Activated T-cell treated with anti-CD3 and anti-CD28 coated beads for 48 hours (primary cell): ENCODE data around the gene SLC7A4.
"Not testable (repeated sequence)": the region's sequence is repeated elsewhere in the genome, so short reads cannot be mapped to it uniquely, and the experiment has no call there.

ENCODE experiments used
- DNase-seq: peaks from one replicate; pipeline ENCODE4 v3.0.0-alpha.2; 2020; ENCODE audit warnings: low read depth

The SLC7A4 gene

DNA sequence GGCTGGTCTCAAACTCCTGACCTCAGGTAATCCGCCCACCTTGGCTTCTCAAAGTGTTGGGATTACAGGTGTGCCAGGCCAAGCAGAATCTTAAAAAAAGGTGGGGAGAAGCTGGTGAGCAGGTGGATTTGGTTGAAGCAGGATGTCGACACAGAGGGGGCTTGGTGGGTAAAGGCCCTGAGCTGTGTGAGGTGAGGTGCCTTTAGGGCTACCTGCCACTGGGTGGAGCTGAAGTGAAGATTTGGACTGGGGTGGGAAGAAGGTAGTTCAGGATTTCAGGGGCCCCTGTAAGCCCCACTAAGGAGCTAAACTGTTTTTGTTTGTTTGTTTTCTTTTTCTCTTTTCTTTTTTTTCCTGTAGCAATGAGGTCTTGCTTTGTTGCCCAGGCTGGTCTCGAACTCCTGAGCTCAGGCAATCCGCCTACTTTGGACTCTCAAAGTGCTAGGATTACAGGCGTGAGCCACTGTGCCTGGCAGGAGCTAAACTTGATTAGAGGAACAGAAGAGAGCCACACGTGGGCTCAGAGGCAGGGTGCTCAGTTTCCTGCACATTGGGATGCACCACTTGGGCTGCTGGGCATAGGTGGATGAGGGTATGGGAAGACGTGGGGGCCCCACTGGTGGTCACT lies 11.4 kb downstream of the SLC7A4 start:
- no peak for DNase-seq

DNA sequence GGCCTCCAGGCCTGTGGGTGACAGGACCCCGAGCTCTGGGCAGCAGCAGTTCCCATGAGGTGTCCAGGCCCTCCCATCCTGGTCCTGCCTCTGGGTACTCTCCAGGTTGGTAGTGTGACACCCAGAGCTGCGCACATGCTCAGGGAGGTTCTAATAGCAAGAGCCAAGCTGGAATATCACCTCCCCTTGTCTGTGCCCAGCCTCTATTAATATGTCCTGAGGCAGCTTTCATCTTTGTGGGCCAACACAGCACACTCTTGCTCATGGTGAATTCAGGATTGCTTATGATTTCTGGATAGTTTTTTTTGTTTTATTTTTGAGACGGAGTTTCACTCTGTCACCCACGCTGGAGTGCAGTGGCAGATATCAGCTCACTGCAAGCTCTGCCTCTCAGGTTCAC lies 14.0 kb downstream of the SLC7A4 start:
- DNase-seq = no peak

DNA sequence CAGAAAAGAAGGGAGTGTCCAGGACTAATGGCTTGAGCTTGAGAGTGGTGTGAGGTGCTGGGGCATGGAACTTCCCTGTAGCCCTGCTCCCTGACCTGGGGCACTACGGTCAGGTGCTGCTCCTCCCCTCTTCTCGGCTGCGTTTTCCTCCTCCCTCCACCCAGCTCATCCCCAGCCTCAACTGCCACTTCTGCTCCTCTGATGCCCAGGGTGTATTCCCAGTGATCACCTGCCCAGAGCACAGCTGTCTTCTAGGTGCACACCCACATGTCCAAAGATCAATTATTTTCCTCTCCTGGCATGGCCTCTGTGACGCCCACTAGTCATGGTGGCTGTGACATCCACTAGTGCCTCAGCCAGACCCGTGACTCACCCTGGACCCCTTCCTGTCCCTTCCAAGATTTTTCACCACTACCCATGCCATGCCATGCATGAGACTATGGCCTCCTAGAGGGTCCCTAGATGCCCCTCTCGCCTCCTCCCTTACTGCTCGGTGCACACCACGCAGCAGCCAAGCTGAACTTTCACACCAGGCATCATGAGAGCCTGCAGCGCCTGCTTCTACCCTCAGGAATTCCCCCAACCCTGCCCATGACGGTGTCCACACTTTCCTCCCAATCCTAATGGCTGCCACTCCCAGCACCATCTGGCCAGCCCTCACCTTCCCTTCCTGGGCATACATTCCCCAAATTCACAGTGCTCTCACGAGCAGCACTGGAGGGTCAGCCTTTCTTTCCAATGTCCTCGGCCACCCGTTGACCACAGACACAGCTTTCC lies 15.5 kb downstream of the SLC7A4 start:
- no peak for DNase-seq

DNA sequence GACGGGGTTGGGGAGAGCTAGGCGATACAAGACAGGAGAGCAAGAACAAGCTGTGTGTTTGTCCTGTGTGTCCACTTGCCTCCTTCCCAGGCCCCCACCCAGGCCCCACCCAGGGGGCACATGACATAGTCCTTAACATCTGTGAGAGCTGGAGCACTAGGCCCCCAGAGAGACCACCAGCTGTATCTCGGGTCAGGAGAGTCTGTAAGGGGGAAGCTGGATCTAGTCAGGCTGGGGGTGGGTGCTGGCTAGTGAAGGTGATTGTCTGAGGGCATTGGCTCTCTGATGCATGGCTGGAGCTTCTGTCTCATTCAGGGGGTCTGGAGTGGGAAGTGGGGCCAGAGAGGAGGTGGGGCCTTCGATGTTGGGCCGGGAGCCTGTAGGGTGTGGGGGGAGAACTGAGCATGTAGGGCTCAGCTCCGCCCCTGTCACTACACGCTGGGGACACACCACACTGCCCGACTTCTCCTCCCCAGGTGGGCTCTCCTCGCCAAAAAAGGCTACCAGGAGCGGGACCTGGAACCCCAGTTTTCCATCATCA lies 16.8 kb downstream of the SLC7A4 start:
- no peak for DNase-seq

DNA sequence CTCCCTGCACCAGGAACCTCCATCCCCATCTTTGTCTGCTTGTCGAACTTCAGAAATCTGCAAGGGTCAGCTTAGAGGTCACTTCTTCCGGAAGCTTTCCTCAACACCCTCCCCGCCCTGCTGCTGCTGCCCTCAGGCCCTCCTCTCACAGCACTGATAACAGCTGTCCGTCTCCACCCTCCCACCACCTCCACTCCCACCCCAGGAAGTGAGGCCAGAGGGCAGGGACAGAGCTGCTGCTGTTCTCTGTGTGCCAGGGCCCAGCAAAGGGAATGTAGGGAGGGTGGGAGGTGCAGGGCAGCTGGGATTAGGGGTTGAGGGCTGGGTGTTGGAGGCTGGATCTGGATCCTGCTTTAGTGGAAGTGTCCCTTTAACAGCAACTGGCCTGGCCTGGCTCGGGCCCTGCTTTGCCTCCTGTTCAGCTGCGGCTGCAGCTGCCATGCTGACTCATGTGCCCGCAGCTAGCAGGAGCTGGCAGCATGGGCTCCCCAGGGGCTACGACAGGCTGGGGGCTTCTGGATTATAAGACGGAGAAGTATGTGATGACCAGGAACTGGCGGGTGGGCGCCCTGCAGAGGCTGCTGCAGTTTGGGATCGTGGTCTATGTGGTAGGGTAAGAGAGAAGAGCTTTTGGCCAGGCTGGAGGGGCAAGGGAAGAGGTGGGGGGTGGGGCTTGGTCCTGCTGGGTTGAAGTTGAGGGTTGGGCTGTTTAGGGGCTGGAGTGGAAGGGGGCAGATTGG lies 17.5 kb downstream of the SLC7A4 start, which contains the start of gene P2RX6:
P2RX6 (plus strand) TSS at position 440 of the 740 bp plus-strand sequence; CDS start at position 450, 10 bp downstream.
- DNase-seq = no peak

DNA sequence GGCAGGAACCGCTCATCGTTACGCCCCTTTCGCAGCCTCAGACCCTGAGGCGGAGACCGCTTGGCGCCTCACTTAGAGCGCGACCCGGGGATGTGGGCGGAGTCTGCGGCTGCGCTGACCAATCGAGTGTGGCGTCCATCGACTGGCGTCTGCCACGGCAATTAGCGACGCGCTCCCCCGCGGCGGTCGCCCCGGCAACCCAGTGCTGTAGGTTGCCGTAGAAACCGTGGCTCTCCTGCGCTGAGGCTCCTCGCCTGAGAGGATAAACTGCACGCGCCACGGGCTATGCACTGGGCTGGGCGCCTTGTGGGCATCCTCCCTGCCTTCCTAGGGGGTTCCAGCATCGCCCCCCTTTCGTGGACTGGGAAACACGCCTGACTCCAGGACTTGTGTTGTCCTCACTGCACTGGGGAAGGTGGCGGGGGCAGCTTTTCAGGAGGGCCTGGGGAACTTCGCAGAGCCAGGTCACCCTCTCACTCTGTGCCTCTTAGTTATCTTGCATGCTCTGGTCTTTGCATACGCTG lies 18.1 kb downstream of the SLC7A4 start:
- DNase-seq = peak; percentile 86

DNA sequence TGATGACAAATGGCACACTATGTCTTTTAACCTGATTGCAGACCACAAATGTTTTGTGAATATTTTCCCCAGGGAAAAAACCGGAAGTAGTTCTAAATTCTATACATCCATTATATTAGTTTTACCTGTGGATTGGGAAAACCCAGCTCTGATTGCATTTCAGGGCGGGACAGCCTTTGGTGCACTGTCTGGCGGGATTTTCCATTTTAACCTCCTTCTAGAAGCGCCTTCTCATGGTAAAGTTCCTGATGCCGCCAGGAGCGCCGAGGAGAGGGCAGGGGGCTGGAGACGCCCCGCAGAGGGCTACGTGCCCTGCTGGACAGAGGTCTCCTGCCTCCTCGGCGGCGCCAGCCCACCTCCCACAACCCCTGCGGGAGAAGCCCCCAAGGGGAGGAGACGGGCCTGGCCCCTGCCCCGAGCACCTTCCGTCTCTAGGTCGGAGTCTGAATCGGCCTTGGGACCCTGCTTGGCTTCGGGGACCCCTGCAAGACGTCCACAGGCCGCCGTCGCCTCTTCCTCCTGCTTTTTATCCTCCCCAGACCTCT lies 18.6 kb downstream of the SLC7A4 start:
- no peak for DNase-seq

DNA sequence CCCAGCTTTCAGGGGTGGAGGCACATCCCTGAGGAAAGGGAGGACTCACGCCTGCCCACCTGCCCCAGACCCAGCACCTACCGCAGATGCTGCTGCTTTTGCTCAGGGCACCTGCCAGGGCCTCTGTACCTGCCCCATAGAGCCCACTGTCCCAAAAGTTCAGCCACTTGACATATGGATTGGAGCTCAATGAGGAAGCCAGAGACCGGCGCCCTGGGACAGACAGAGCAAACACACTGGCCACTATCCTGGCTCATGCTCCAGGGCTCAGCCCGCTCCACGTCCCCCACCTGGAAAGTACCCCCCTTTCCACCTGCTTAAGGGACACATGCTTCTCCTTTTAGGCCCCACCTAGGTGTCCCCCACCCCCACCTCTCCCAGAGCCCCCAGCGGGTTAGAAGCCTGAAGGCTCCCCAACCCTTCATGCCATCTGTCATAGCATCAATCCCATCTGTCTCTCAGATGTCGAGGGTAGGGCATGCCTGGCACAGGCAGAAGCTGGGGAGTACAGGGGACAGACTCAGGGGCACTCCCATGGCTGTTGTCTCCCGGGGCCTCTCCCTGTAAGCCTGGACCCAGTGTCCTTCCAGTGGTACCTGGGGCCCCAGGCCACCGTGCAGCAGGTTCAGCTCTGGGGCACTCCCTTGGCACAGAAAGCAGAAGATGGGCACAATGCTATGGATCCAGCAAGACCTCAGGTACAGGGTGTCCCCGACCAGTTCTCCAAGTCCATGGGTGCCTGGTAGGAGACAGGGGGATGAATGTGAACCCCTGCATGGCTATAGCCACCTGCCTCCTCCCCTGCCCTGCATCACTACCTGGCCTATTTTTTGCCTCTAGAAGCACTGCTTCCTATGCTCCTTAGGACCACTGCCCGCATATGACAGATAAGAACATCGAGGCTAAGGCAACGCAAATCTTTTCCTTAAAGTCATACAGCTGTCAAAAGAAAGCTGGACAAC lies 19.6 kb downstream of the SLC7A4 start:
- DNase-seq = no peak

DNA sequence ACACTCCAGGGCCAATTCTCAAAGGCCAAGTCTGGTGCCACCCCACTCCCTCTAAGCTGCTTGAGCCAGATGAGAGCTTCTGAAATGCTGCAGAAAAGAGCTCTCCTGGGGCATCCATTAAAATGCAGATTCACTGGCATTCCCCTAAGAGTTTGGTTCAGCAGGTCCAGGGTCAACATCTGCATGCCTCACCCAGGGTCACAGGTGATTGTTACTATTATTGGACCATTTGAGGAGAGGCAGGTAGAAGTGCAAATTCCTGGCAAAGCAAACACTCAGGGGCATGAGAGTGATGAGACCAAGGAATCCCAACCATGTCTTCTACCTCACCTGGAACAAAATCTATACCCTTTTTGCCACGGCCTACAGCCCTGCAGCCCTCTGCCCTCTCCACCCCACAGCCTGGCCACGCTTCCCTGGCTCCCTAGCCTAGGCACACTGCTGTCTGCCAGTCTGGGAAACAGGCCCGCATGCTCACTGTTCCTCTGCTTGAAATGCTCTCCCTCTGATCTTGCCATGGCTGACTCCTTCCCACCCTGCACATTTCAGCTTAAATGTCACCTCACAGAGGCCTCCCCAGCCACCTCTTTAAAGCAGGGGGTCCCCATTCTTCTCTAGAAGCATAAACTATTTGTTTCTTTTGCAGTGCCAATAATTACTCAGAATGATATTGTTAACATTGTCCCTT lies 21.8 kb downstream of the SLC7A4 start:
- DNase-seq = no peak

DNA sequence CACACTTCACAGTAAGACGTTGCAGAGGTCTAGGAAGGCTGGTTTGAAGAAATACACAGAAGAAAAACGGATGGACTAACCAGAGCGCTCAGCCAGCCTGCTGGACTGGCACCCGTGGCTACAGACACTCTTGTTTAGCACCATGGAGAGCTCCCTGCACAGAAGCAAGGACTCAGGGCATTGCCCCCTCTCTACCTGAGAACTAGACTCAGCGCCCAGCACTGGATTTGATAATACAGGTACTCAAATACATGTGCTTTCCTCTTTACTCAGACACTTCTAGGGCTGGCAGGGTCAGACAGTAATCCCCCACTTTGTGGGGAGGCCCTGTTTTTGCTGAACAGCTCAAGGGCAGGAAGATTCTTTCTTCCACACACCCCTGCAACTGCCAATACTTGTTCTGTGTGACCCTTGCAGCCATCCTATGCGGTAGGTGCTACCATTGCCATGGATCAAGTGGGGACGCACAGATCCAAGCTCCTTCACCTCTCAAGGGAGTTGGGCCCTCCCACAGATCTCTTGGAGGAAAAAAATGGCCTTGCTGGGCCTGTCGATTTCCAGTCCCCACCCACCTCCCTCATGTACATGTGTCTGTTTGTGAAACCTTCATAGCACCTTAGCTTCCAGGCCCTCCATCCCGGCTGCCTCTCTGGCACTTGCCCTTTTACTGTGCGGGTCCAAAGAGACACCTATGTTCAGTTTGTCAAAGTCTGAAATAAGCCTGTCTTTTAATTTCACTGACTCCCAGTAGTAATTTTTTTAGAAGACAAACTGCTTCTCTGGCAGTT lies 22.5 kb downstream of the SLC7A4 start:
- DNase-seq = no peak

DNA sequence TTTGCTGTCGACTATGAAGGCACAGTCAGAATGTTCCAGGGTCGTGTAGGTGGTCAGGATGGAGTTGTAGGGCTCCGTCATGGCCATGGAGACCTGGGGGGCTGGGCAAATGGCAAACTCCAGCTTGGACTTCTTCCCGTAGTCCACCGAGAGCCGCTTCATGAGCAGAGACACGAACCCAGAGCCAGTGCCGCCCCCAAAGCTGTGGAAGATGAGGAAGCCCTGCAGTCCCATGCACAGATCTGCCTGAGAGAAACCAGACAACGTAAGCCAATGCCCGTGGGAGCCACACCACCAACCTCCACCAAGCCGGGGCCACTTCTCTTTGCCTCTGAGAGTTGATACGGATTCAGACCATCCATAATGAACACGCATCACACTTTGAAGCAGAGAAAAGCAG lies 23.2 kb downstream of the SLC7A4 start:
- DNase-seq = not testable (repeated sequence)

DNA sequence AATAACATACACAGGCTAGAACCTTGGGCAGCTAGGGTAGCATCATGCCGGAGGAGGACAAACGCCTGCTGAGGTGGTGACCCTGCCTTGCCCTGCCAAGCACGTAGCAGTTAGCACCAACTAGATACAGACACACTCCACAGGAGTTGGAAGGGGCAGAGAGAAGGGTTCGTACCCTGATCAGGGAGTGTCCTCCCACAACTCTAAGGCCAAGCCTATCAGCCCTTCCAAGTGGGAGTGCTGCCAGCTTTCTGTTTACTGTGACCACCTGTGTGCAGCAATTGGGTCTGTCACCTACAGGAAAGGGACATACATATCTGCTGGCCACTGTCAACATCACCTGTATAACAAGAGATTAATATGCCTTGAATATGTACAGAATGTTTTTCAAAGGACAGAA lies 28.6 kb downstream of the SLC7A4 start:
- DNase-seq = no peak

DNA sequence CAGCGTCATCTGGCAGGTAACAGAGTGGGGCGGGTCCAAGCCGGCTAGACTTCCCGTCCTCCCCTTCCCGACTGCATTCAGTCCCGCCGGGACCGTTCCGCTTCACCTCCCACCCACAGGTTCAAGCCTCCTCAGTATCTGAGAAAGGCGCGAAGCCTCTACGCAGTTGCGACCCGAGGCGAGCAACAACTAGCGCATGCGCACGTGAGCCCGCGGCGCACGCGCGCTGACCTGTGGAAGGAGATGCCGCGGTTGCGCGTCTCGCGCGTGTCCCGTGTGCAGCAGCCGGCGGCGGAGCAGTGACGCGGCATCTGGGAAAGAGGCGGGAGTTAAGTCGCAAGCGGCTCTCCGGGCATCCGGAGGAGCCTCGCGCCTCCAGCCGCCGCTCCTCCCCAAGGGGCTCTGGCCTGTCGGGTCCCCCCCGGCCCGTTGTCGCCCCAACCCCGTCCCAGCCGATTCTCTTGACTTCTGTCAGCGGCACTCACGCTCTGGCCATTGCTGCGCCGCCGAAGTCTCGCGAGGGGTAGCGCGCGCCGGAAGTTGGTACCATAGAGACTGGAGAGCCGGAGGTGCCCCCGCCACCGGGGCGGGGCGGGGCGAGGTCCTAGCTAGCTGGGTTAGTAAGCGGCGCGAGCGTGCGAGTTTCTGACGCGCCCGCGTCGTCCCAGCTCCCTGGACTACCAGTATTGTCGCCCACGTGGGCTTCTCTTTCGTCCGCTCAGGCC lies 30.6 kb downstream of the SLC7A4 start, which contains the start of gene THAP7:
THAP7 (minus strand) TSS at position 518 of the 725 bp plus-strand sequence; CDS start at position 311, 207 bp downstream.
- DNase-seq = peak; percentile 96

DNA sequence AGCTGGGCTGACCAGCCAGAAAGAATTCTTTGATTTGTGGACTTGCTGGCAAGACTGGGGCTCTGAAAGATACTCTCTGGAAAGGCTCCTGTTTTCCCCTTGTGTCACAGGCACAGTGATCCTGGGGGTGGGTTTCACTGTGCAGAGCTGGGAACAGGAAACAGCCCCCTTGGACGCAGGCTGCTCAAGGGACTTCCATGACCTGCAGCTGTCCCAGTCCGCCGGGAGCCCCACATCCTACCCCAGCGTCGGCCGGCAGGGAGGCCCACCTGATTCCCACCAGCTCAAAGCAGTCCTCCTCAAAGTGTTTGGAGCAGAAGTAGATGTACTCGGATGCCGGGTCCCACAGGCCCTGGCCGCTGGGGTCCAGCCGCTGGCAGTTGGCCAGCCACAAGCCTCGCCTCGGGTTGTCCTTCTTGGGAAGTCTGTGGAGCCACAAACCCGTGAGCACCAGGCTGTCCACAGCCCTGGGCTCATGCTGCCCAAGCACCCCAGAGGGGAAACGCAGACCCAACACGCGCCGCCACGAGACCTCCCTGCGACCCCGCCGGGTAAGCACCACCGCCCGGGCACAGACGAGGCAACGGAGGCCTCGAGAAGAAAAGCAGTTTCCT lies 31.3 kb downstream of the SLC7A4 start:
- no peak for DNase-seq

DNA sequence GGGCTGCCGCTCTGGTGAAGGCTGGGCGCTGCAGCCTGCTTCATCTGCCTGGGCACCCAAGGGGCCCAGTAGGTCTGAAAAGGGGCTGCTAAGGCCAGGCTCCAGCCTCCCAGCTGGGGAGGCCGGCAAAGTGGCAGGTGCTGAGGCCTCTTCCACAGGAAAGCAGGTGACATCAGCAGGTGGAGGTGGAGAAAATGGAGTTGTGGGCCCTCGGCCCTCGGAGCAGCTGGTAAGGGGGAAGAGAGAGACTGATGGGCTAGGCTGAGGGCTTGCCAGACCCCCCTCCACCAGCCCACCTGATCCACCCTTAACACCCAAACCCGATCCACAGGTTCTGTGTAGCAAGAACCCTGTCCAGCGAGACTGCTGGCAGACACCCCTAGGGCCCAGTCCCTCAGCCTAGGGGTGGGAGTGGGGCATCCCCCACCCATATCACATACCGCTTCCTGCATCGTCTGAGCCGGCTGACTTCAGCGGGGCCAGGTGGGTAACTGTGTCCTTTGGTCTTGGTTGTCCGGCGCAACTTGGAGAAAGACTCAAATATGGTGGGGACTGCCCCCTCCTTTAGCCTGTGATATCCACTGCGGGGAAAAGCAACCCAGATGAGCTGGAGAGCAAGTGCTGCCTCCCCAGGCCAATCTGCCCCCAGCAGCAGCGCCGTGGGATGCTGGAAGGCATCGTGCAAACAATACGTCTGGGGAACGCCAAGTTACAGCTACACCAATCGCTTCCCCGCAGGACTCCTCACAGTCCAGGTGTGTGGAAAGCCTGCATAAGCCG lies 32.0 kb downstream of the SLC7A4 start:
- DNase-seq = no peak

DNA sequence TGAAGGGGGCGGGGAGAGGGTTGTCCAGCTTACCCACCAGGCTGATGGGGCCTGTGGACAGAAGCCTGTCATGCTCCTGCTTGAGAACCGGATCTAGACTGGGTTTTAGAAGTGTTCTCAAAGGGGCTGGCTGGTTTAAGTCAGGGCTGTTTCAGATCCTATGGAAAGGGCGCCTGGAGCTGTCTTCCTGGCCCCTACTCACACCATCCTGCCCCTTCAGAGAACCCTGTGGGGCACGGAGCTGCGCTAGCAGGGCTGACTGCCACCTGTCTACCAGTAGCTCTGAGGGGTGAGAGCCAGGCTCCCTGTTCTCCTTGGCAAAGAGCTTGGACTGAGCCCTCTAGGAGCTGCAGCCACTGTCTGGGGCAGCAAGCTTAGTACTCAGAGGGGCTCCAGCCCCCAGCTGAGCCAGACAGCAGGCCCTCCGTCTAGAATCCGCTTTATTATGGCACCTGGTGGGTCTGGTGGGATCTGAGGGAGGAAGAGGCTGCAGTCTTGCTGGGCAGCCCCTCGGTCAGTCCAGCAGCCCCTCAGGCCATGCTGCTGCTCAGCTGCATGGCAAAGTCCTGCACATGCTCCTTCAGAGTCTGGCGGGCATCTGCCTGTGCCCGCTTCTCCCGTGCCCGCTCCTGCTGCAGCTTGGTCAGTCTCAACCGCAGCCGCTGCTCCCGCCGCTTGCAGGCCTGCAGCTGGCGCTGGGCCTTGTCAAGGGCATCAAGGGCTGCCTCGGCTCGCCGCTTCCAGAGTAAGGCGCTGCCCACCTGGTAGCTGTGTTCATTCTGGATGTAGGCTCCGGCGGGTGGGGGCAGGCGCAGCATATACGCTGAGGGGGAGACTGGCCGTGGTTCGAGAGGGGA lies 32.8 kb downstream of the SLC7A4 start:
- DNase-seq = no peak
